GM18951 (cell line): ENCODE data around the gene GINS1.

ENCODE experiments used
- POLR2A ChIP-seq: IDR thresholded peaks from 4 replicates; pipeline ENCODE4 v1.6.1; 2011; ENCODE audit warnings: mild to moderate bottlenecking; ENCODE audit not compliant: insufficient read length, insufficient read depth; ENCODE audit errors: extremely low read depth
- in situ Hi-C: fragments of 300-500 bp; cut with MboI; formaldehyde crosslinking; loops from one replicate; pipeline ENCODE4 v1.12.0; 2022; ENCODE audit warnings: low sequenced_read_pairs, mixed read lengths, inconsistent platforms; ENCODE audit not compliant: unreplicated experiment

The GINS1 gene

GRCh38 chr20:25376886-25377285, 30.6 kb upstream of the GINS1 start:
- no peak for TF ChIP-seq POLR2A
- in situ Hi-C loops, result no loop called here

GRCh38 chr20:25378189-25378883, 29.1 kb upstream of the GINS1 start:
- no peak for TF ChIP-seq POLR2A
- in situ Hi-C loops, result no loop called here

GRCh38 chr20:25378884-25379733, 28.4 kb upstream of the GINS1 start:
- TF ChIP-seq POLR2A, result no peak
- in situ Hi-C loops, result no loop called here

GRCh38 chr20:25380945-25381614, 26.4 kb upstream of the GINS1 start:
- TF ChIP-seq POLR2A, result no peak
- in situ Hi-C loops, result no loop called here

- in situ Hi-C loops, result no loop called here
- TF ChIP-seq POLR2A, result no peak
These were observed 24.6 kb upstream of the GINS1 start for GRCh38 chr20:25382704-25383370.

- TF ChIP-seq POLR2A, result no peak
- in situ Hi-C loops, result loop anchor here (5.0 kb wide), 1 partner anchor 397 kb away; the partner anchor contains the start of gene APMAP
These were observed 18.0 kb upstream of the GINS1 start for GRCh38 chr20:25389401-25389857.

- TF ChIP-seq POLR2A, result no peak
- in situ Hi-C loops, result loop anchor here (5.0 kb wide), 1 partner anchor 398 kb away; the partner anchor contains the start of gene APMAP
These were observed 17.5 kb upstream of the GINS1 start for GRCh38 chr20:25389858-25390537.

GRCh38 chr20:25390538-25391528, 16.6 kb upstream of the GINS1 start, which contains the start of gene ABHD12:
Gene ABHD12 (minus strand): TSS chr20:25390835. CDS start chr20:25390703, 132 bp downstream.
- TF ChIP-seq POLR2A, result peak; percentile 95
- in situ Hi-C loops, result no loop called here

- TF ChIP-seq POLR2A, result no peak
- in situ Hi-C loops, result no loop called here
These were observed 13.2 kb upstream of the GINS1 start for GRCh38 chr20:25394276-25394675.

- in situ Hi-C loops, result loop anchor here (5.0 kb wide), 1 partner anchor 83 kb away; no protein-coding TSS in a partner anchor
These were observed 12.5 kb upstream of the GINS1 start for GRCh38 chr20:25394996-25395395.

GRCh38 chr20:25397096-25397495, 10.4 kb upstream of the GINS1 start:
- in situ Hi-C loops, result loop anchor here (5.0 kb wide), 1 partner anchor 85 kb away; no protein-coding TSS in a partner anchor
- TF ChIP-seq POLR2A, result no peak

More at GRCh38 chr20:25394996-25395395, 12.5 kb upstream of the GINS1 start:
- TF ChIP-seq POLR2A, result no peak
